Esophagus squamous epithelium (tissue), 4 donors: ENCODE results near the gene FUBP3.

Experiments used
- CTCF ChIP-seq, 6 experiments: fragments of 450-650 bp in 4 of 6; fragments of 200-600 bp in 2 of 6; sonication (generic) in 2 of 6; IDR thresholded peaks; one replicate each; pipeline ENCODE4 v1.5.1; 2016 to 2019; ENCODE audit warnings: antibody characterized with exemption in 6 of 6, mild to moderate bottlenecking in 4 of 6, moderate library complexity in 4 of 6
- POLR2A ChIP-seq, 4 donors: fragments of 450-650 bp; IDR thresholded peaks; one replicate each; pipeline ENCODE4 v1.6.1; 2017; ENCODE audit warnings: antibody characterized with exemption in 4 of 4, mild to moderate bottlenecking in 4 of 4, moderate library complexity in 3 of 4

GRCh38 chr9:130554606-130555005 is 24.8 kb upstream of the FUBP3 start:
- TF ChIP-seq CTCF (IDR thresholded peaks at IDR 0.05) (no peak), POLR2A (IDR thresholded peaks at IDR 0.05) (no peak)
